Vagina (tissue), 2 donors: ENCODE results near the gene GLT8D2.

ENCODE experiments used
- POLR2A ChIP-seq, 2 donors: fragments of 450-650 bp; IDR thresholded peaks; one replicate each; pipeline ENCODE4 v1.6.1; 2017; ENCODE audit warnings: antibody characterized with exemption in 2 of 2, mild to moderate bottlenecking in 2 of 2, moderate library complexity in 2 of 2
- TF ChIP-seq, protein P1 (sequence below), 3 experiments: fragments of 450-650 bp in 2 of 3; fragments of 200-600 bp in 1 of 3; sonication (generic) in 1 of 3; IDR thresholded peaks; one replicate each; pipeline ENCODE4 v1.5.1; 2017 to 2019; ENCODE audit warnings: antibody characterized with exemption in 3 of 3, mild to moderate bottlenecking in 2 of 3, moderate library complexity in 2 of 3

DNA sequence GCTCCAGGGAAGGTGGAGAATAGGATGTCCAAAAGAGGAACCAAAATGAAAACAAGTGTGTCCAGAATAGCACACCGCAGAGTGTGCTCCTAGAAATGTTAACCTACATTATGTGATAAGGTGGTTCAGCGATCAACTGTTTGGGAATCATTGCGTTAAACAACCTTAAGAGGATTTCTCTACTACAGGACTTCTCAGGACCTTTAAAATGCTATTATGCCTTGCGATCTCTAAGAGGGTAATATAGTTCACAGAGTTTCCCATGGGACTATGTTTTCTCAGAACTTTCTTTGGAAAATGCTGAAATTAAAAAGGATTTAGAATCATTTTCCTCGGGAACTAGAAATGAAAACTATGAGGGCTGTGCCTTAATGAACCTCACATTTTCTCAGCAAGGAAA is 1.8 kb downstream of the GLT8D2 start:
- TF ChIP-seq POLR2A (IDR thresholded peaks at IDR 0.05), result no peak
- TF ChIP-seq, protein P1, sequence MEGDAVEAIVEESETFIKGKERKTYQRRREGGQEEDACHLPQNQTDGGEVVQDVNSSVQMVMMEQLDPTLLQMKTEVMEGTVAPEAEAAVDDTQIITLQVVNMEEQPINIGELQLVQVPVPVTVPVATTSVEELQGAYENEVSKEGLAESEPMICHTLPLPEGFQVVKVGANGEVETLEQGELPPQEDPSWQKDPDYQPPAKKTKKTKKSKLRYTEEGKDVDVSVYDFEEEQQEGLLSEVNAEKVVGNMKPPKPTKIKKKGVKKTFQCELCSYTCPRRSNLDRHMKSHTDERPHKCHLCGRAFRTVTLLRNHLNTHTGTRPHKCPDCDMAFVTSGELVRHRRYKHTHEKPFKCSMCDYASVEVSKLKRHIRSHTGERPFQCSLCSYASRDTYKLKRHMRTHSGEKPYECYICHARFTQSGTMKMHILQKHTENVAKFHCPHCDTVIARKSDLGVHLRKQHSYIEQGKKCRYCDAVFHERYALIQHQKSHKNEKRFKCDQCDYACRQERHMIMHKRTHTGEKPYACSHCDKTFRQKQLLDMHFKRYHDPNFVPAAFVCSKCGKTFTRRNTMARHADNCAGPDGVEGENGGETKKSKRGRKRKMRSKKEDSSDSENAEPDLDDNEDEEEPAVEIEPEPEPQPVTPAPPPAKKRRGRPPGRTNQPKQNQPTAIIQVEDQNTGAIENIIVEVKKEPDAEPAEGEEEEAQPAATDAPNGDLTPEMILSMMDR (IDR thresholded peaks at IDR 0.05), result no peak
